Measurements from ENCODE around the gene CNTNAP2.

Gene CNTNAP2

GRCh38 chr7:147251751-147252325, 1135.2 kb downstream of the CNTNAP2 start:
- DNase-seq (ENCODE audit: low spot score), result no peak

GRCh38 chr7:147261693-147262092, 1145.1 kb downstream of the CNTNAP2 start:
- DNase-seq (ENCODE audit: low spot score), result no peak

GRCh38 chr7:147265528-147265927, 1148.9 kb downstream of the CNTNAP2 start:
- DNase-seq (ENCODE audit: low spot score), result no peak

- DNase-seq (ENCODE audit: low spot score), result no peak
These were observed 1159.5 kb downstream of the CNTNAP2 start for GRCh38 chr7:147276106-147276505.

- DNase-seq (ENCODE audit: low spot score), result no peak
These were observed 1160.3 kb downstream of the CNTNAP2 start for GRCh38 chr7:147276783-147277370.

- DNase-seq (ENCODE audit: low spot score), result no peak
These were observed 1162.9 kb downstream of the CNTNAP2 start for GRCh38 chr7:147279514-147279913.

GRCh38 chr7:147279964-147280374, 1163.4 kb downstream of the CNTNAP2 start:
- DNase-seq (ENCODE audit: low spot score), result no peak

GRCh38 chr7:147282204-147282603, 1165.6 kb downstream of the CNTNAP2 start:
- DNase-seq (ENCODE audit: low spot score), result no peak

- DNase-seq (ENCODE audit: low spot score), result no peak
These were observed 1179.6 kb downstream of the CNTNAP2 start for GRCh38 chr7:147296201-147296600.

GRCh38 chr7:147296986-147297385, 1180.4 kb downstream of the CNTNAP2 start:
- DNase-seq (ENCODE audit: low spot score), result no peak

GRCh38 chr7:147298611-147299043, 1182.0 kb downstream of the CNTNAP2 start:
- DNase-seq (ENCODE audit: low spot score), result no peak

GRCh38 chr7:147300293-147300692, 1183.7 kb downstream of the CNTNAP2 start:
- DNase-seq (ENCODE audit: low spot score), result no peak

- DNase-seq (ENCODE audit: low spot score), result no peak
These were observed 1187.8 kb downstream of the CNTNAP2 start for GRCh38 chr7:147304376-147304775.

- DNase-seq (ENCODE audit: low spot score), result no peak
These were observed 1189.2 kb downstream of the CNTNAP2 start for GRCh38 chr7:147305827-147306226.

GRCh38 chr7:147308539-147308938, 1191.9 kb downstream of the CNTNAP2 start:
- no peak for DNase-seq (ENCODE audit: low spot score)

- DNase-seq (ENCODE audit: low spot score), result no peak
These were observed 1194.7 kb downstream of the CNTNAP2 start for GRCh38 chr7:147311336-147311735.

- no peak for DNase-seq (ENCODE audit: low spot score)
These were observed 1204.9 kb downstream of the CNTNAP2 start for GRCh38 chr7:147321504-147321903.

GRCh38 chr7:147332988-147333387, 1216.4 kb downstream of the CNTNAP2 start:
- DNase-seq (ENCODE audit: low spot score), result no peak

GRCh38 chr7:147363101-147363500, 1246.5 kb downstream of the CNTNAP2 start:
- no peak for DNase-seq (ENCODE audit: low spot score)

- no peak for DNase-seq (ENCODE audit: low spot score)
These were observed 1259.6 kb downstream of the CNTNAP2 start for GRCh38 chr7:147376192-147376591.

- DNase-seq (ENCODE audit: low spot score), result no peak
These were observed 1264.3 kb downstream of the CNTNAP2 start for GRCh38 chr7:147380926-147381325.

GRCh38 chr7:147394329-147394728, 1277.7 kb downstream of the CNTNAP2 start:
- DNase-seq (ENCODE audit: low spot score), result no peak

GRCh38 chr7:147400221-147400689, 1283.7 kb downstream of the CNTNAP2 start:
- DNase-seq (ENCODE audit: low spot score), result no peak

GRCh38 chr7:147400925-147401324, 1284.3 kb downstream of the CNTNAP2 start:
- no peak for DNase-seq (ENCODE audit: low spot score)
